H9 (cell line): ENCODE results near the gene OR2K2. TPM values are rescaled to one million over a fixed set of nuclear protein-coding genes. Genes with fewer than 3 reads are reported as not detected.
"Not testable (repeated sequence)": the region's sequence is repeated elsewhere in the genome, so short reads cannot be mapped to it uniquely, and the experiment has no call there.

ENCODE experiments used
- DNase-seq: peaks from one replicate; pipeline ENCODE4 v3.0.0-alpha.2; 2017
- H2AFZ ChIP-seq: one replicate; pipeline ENCODE4 v1.6.1; 2013; ENCODE audit warnings: mild to moderate bottlenecking, low read length, control low read depth, moderate library complexity
- H2AK5ac ChIP-seq: 2 replicates; pipeline ENCODE4 v1.6.1; 2013; ENCODE audit warnings: low read length, control low read depth, mixed read lengths; ENCODE audit not compliant: insufficient read length
- H2BK120ac ChIP-seq: one replicate; pipeline ENCODE4 v1.6.1; 2013; ENCODE audit warnings: low read depth, mild to moderate bottlenecking, low read length, control low read depth, inconsistent platforms; ENCODE audit not compliant: poor library complexity, severe bottlenecking
- H2BK12ac ChIP-seq: 2 replicates; pipeline ENCODE4 v1.6.1; 2013; ENCODE audit warnings: low read length, control low read depth, mixed read lengths, low read depth; ENCODE audit not compliant: insufficient read length
- H2BK15ac ChIP-seq: 2 replicates; pipeline ENCODE4 v1.6.1; 2013; ENCODE audit warnings: low read depth, low read length, control low read depth
- H2BK20ac ChIP-seq: one replicate; pipeline ENCODE4 v1.6.1; 2013; ENCODE audit warnings: low read depth, mild to moderate bottlenecking, low read length, control low read depth, inconsistent platforms; ENCODE audit not compliant: poor library complexity, severe bottlenecking
- H2BK5ac ChIP-seq: 2 replicates; pipeline ENCODE4 v1.6.1; 2013; ENCODE audit warnings: low read length, control low read depth, mixed read lengths; ENCODE audit not compliant: insufficient read length
- H3K14ac ChIP-seq: 2 replicates; pipeline ENCODE4 v1.6.1; 2013; ENCODE audit warnings: low read length, control low read depth; ENCODE audit not compliant: insufficient read depth
- H3K18ac ChIP-seq: 2 replicates; pipeline ENCODE4 v1.6.1; 2013; ENCODE audit warnings: low read depth, mild to moderate bottlenecking, mixed read lengths, low read length, control low read depth; ENCODE audit not compliant: insufficient read length
- H3K23ac ChIP-seq: 2 replicates; pipeline ENCODE4 v1.6.1; 2013; ENCODE audit warnings: low read length, control low read depth, mixed read lengths, low read depth; ENCODE audit not compliant: insufficient read length
- H3K23me2 ChIP-seq: 2 replicates; pipeline ENCODE4 v1.6.1; 2013; ENCODE audit warnings: low read depth, mild to moderate bottlenecking, mixed read lengths, low read length, control low read depth; ENCODE audit not compliant: insufficient read length, poor library complexity, severe bottlenecking
- H3K27ac ChIP-seq: 2 replicates; pipeline ENCODE4 v1.5.1; 2013; ENCODE audit warnings: low read length, control low read depth, mixed read lengths, low read depth; ENCODE audit not compliant: insufficient read length
- H3K27me3 ChIP-seq: 2 replicates; pipeline ENCODE4 v1.6.1; 2013; ENCODE audit warnings: low read length, control low read depth, inconsistent platforms; ENCODE audit not compliant: insufficient read depth
- H3K4ac ChIP-seq: 2 replicates; pipeline ENCODE4 v1.6.1; 2013; ENCODE audit warnings: low read depth, mild to moderate bottlenecking, control low read depth, inconsistent platforms, low read length, moderate library complexity
- H3K4me1 ChIP-seq: 2 replicates; pipeline ENCODE4 v1.6.1; 2013; ENCODE audit warnings: low read length, control low read depth, inconsistent platforms; ENCODE audit not compliant: insufficient read depth
- H3K4me2 ChIP-seq: 2 replicates; pipeline ENCODE4 v1.6.1; 2013; ENCODE audit warnings: low read length, control low read depth, mixed read lengths; ENCODE audit not compliant: insufficient read length, insufficient read depth
- H3K56ac ChIP-seq: 2 replicates; pipeline ENCODE4 v1.6.1; 2013; ENCODE audit warnings: low read depth, mild to moderate bottlenecking, mixed read lengths, low read length, control low read depth; ENCODE audit not compliant: insufficient read length
- H3K79me1 ChIP-seq: 2 replicates; pipeline ENCODE4 v1.6.1; 2013; ENCODE audit warnings: low read depth, mild to moderate bottlenecking, moderate library complexity, low read length, control low read depth, inconsistent platforms; ENCODE audit not compliant: insufficient read depth, poor library complexity, severe bottlenecking
- H3K79me2 ChIP-seq: 2 replicates; pipeline ENCODE4 v1.6.1; 2013; ENCODE audit warnings: low read length, control low read depth, inconsistent platforms; ENCODE audit not compliant: insufficient read depth
- H3K9ac ChIP-seq: 2 replicates; pipeline ENCODE4 v1.6.1; 2013; ENCODE audit warnings: low read length, control low read depth, mixed read lengths; ENCODE audit not compliant: insufficient read length; ENCODE audit errors: extremely low read depth
- H3K9me3 ChIP-seq: one replicate; pipeline ENCODE4 v1.6.1; 2013; ENCODE audit warnings: low read depth, low read length, inconsistent platforms; ENCODE audit not compliant: control insufficient read depth
- H3T11ph ChIP-seq: one replicate; pipeline ENCODE4 v1.6.1; 2013; ENCODE audit warnings: mild to moderate bottlenecking, low read length, control low read depth, inconsistent platforms
- H4K20me1 ChIP-seq: one replicate; pipeline ENCODE4 v1.6.1; 2013; ENCODE audit not compliant: control insufficient read depth, insufficient read length, insufficient read depth
- H4K5ac ChIP-seq: 2 replicates; pipeline ENCODE4 v1.6.1; 2013; ENCODE audit warnings: low read depth, mild to moderate bottlenecking, mixed read lengths, low read length, control low read depth; ENCODE audit not compliant: insufficient read length
- H4K8ac ChIP-seq: replicated peaks from 2 replicates; pipeline ENCODE4 v1.6.1; 2013; ENCODE audit warnings: low read length, control low read depth, mixed read lengths, low read depth; ENCODE audit not compliant: insufficient read length
- H4K91ac ChIP-seq: 2 replicates; pipeline ENCODE4 v1.6.1; 2013; ENCODE audit warnings: low read depth, mild to moderate bottlenecking, moderate library complexity, mixed read lengths, low read length, control low read depth; ENCODE audit not compliant: insufficient read length
- H3K27ac Mint-ChIP-seq, 3 experiments: 2 replicates in 2 of 3; 3 replicates in 1 of 3; pipeline ENCODE4 v1.8.0; 2020 to 2021; ENCODE audit warnings: mixed read lengths in 3 of 3, mild to moderate bottlenecking in 1 of 3, moderate library complexity in 1 of 3
- H3K27me3 Mint-ChIP-seq: 2 replicates; pipeline ENCODE4 v1.8.0; 2021; ENCODE audit warnings: low read depth, mild to moderate bottlenecking, moderate library complexity, mixed read lengths
- H3K36me3 Mint-ChIP-seq, 3 experiments: 2 replicates in 2 of 3; 3 replicates in 1 of 3; pipeline ENCODE4 v1.8.0; 2020 to 2021; ENCODE audit warnings: low read depth in 3 of 3, mixed read lengths in 3 of 3; ENCODE audit not compliant: insufficient read depth in 1 of 3
- H3K4me1 Mint-ChIP-seq, 2 experiments: 2 replicates each; pipeline ENCODE4 v1.8.0; 2020; ENCODE audit warnings: mixed read lengths in 2 of 2
- H3K4me3 Mint-ChIP-seq, 2 experiments: 2 replicates in 1 of 2; 3 replicates in 1 of 2; pipeline ENCODE4 v1.8.0; 2020 to 2021; ENCODE audit warnings: mild to moderate bottlenecking in 2 of 2, mixed read lengths in 2 of 2, moderate library complexity in 1 of 2
- H3K9me3 Mint-ChIP-seq, 2 experiments: 2 replicates in 1 of 2; 3 replicates in 1 of 2; pipeline ENCODE4 v1.8.0; 2020; ENCODE audit warnings: mild to moderate bottlenecking in 2 of 2, mixed read lengths in 2 of 2, moderate library complexity in 1 of 2
- CTCF ChIP-seq: fragments of 200-600 bp; sonication (generic); conservative IDR thresholded peaks from 3 replicates; pipeline ENCODE4 v1.8.0; 2021; ENCODE audit warnings: antibody characterized with exemption, mild to moderate bottlenecking
- WGBS: extraction: QIAGEN DNeasy Blood & Tissue Kit; methylation state at CpG from one replicate; pipeline ENCODE4 v1.1.7; 2013; ENCODE audit warnings: missing lambda C conversion rate, low lambda C conversion rate, mixed read lengths; ENCODE audit not compliant: insufficient read length; ENCODE audit errors: extremely low coverage; 5-methylcytosine and 5-hydroxymethylcytosine counted together
- total RNA-seq: library from RNA; stranded (reverse); gene quantifications from 2 replicates; pipeline ENCODE4 v1.2.1, GENCODE V29; 2021

Gene OR2K2
- total RNA-seq, 1 experiment from 2014 or later = not detected

GRCh38 chr9:111305914-111306313, 24.1 kb downstream of the OR2K2 start:
- Mint-ChIP-seq H3K27ac (no peak overlapping the region), H3K4me1 (no peaks in the 10 kb centered on the region), H3K36me3 (no peaks in the 10 kb centered on the region), H3K4me3 (no peak overlapping the region), H3K9me3 (no peaks in the 10 kb centered on the region), H3K27me3 (no peaks in the 10 kb centered on the region)
- no peak overlapping the region for H2AK5ac ChIP-seq
- no peak overlapping the region for H3K18ac ChIP-seq
- no peak overlapping the region for H3K4ac ChIP-seq
- H3K4me1 ChIP-seq = no peaks in the 10 kb centered on the region
- no peak overlapping the region for H3T11ph ChIP-seq
- no peak overlapping the region for H3K14ac ChIP-seq
- H4K5ac ChIP-seq = no peak overlapping the region
- no peak overlapping the region for H2BK15ac ChIP-seq
- no peaks in the 10 kb centered on the region for H3K79me1 ChIP-seq
- DNase-seq = no peak
- no peak overlapping the region for H2BK12ac ChIP-seq
- H2BK20ac ChIP-seq = no peak overlapping the region
- no peak overlapping the region for H2AFZ ChIP-seq
- H3K56ac ChIP-seq = no peak overlapping the region
- H3K4me2 ChIP-seq = no peak overlapping the region
- H3K79me2 ChIP-seq = no peaks in the 10 kb centered on the region
- H3K27me3 ChIP-seq = no peaks in the 10 kb centered on the region
- no peak overlapping the region for H4K91ac ChIP-seq
- no CpG with 5 or more reads among the region's 5 CpGs for WGBS
- no peak overlapping the region for H3K27ac ChIP-seq
- no peak overlapping the region for H4K8ac ChIP-seq
- H4K20me1 ChIP-seq = no peaks in the 10 kb centered on the region
- no peaks in the 10 kb centered on the region for H3K9me3 ChIP-seq
- no peak overlapping the region for H2BK120ac ChIP-seq
- H3K23ac ChIP-seq = no peak overlapping the region
- no peak overlapping the region for H2BK5ac ChIP-seq
- H3K23me2 ChIP-seq = no peaks in the 10 kb centered on the region
- H3K9ac ChIP-seq = no peak overlapping the region
- no peak for TF ChIP-seq CTCF

- not testable (repeated sequence) for H3K79me2 ChIP-seq, H2BK5ac ChIP-seq, H3K27me3 Mint-ChIP-seq, H3K4me1 ChIP-seq, H4K8ac ChIP-seq, H3K27ac ChIP-seq, H3K4ac ChIP-seq, H3K23me2 ChIP-seq, H3T11ph ChIP-seq, H3K4me1 Mint-ChIP-seq, H3K27me3 ChIP-seq, H3K4me2 ChIP-seq, H4K5ac ChIP-seq, H4K20me1 ChIP-seq, H3K4me3 Mint-ChIP-seq, H2AK5ac ChIP-seq, H3K9me3 ChIP-seq, H3K36me3 Mint-ChIP-seq, H2BK20ac ChIP-seq, H4K91ac ChIP-seq, H3K79me1 ChIP-seq, H3K14ac ChIP-seq, H3K27ac Mint-ChIP-seq, H2AFZ ChIP-seq, H3K9ac ChIP-seq, H3K23ac ChIP-seq, H3K56ac ChIP-seq, H2BK120ac ChIP-seq, H2BK12ac ChIP-seq, H3K9me3 Mint-ChIP-seq, DNase-seq, H3K18ac ChIP-seq, H2BK15ac ChIP-seq
- WGBS = no CpG with 5 or more reads among the region's 6 CpGs
Measured at GRCh38 chr9:111304000-111304399, 26.0 kb downstream of the OR2K2 start.
